Measurements from ENCODE around the gene TANC1.

TANC1 gene

DNA sequence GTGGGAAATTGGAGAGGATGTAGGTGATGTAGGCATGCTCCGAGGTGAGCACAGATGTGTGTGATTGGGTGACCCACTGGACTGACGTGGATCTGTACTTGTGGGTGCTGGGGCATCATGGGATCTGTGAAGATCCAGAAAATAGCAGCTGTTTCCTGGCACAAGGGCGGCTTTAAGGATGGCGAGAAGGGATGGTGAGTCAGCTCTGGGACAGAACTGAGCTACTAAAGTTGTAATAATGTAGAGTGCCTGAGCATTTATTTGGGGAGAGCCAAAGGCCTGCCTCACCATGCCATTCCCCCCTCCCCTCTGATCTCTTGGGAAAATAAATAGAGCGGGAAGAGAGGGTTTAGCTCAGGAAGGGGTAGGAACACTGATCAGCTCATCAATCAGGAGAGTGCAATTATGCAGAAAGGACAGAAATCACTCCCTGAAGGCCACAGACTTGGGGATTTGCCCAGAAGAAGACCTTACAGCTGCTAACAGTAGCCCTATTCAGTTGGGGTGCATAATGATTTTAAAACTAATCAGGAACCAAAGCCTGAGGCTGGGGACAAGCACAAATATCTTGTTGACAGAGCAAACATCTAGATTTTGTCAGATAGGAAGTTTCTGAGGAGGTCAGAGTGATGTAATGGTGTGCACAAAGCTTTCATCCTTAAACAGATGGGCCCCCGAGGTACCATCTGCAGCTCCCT is 30.3 kb downstream of the TANC1 start:
- H2BK120ac ChIP-seq (ENCODE audit: low read depth, low read length), result no peak overlapping the region
- H3K23ac ChIP-seq (ENCODE audit: low read depth, low read length, poor library complexity), result no peak overlapping the region
- H3K14ac ChIP-seq (ENCODE audit: low read length), result no peak overlapping the region
- H2BK12ac ChIP-seq (ENCODE audit: low read length), result no peak overlapping the region
- H4K8ac ChIP-seq (ENCODE audit: low read depth, low read length), result no peak overlapping the region
- H3K18ac ChIP-seq (ENCODE audit: low read length), result no peak overlapping the region
- WGBS, 2 donors (ENCODE audit: extremely low coverage in 2 of 2, insufficient read length in 2 of 2, insufficient replicate concordance in 1 of 2), result no CpG with 5 or more reads among the region's 6 CpGs
- no peak overlapping the region for H2AFZ ChIP-seq (ENCODE audit: low read length)
- H3K9ac ChIP-seq (ENCODE audit: low read depth, low read length, poor library complexity), result no peak overlapping the region
- peaks cover 0 to 2% of the 10 kb centered on the region in 2 donors for H3K4me1 ChIP-seq (ENCODE audit: control insufficient read depth in 2 of 2, insufficient read depth in 1 of 2, low read depth in 1 of 2, low read length in 2 of 2)
- H3K36me3 ChIP-seq (replicated peaks in 1 of 2; ENCODE audit: control insufficient read depth in 2 of 2, insufficient read depth in 2 of 2, low read length in 2 of 2), result peaks cover 0 to 37% of the 10 kb centered on the region in 2 donors
- H2BK5ac ChIP-seq (ENCODE audit: low read length), result no peak overlapping the region
- H2BK15ac ChIP-seq (ENCODE audit: low read length), result no peak overlapping the region
- H3K79me1 ChIP-seq (ENCODE audit: low read depth, low read length), result no peaks in the 10 kb centered on the region
- H2AK5ac ChIP-seq (ENCODE audit: low read depth, low read length), result no peak overlapping the region
- no peak overlapping the region for H3K4me3 ChIP-seq (ENCODE audit: low read length in 2 of 2)
- no peak for DNase-seq (ENCODE audit: low spot score)
- no peak overlapping the region for H3K4ac ChIP-seq (ENCODE audit: low read length)
- no peak overlapping the region for H3K27ac ChIP-seq (replicated peaks; ENCODE audit: low read length)
- no peaks in the 10 kb centered on the region for H3K27me3 ChIP-seq (ENCODE audit: control insufficient read depth in 3 of 3, insufficient read depth in 3 of 3, low read depth in 1 of 3, low read length in 3 of 3)
- no peak overlapping the region for H4K91ac ChIP-seq (ENCODE audit: low read depth, low read length, poor library complexity)
- peaks cover 0 to 5% of the 10 kb centered on the region in 2 donors for H3K9me3 ChIP-seq (replicated peaks in 1 of 2; ENCODE audit: control insufficient read depth in 2 of 2, insufficient read depth in 1 of 2, low read depth in 1 of 2, low read length in 2 of 2)
- no peak overlapping the region for H3K4me2 ChIP-seq (ENCODE audit: insufficient read depth, low read length, poor library complexity, severe bottlenecking)

DNA sequence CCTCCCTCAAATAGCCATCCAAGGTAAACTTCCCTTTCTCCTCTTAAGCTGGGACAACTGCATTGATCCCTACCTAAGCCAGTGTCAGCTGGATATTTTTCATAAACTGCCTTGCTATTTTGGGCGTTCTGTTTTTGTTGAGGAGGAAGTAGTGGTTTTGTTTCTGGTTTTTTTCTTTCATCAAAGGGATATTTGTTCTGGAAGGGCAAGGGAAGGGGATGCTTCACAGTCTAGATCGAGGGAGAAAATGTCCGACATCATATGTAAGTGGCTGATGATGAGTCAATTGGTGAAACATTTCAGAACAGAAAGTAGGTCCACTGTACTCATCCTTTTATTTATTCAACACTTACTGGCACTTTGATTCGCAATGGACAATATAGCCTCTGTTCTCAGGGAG is 31.0 kb downstream of the TANC1 start:
- H3K36me3 ChIP-seq (replicated peaks in 1 of 2; ENCODE audit: control insufficient read depth in 2 of 2, insufficient read depth in 2 of 2, low read length in 2 of 2), result peaks cover 0 to 38% of the 10 kb centered on the region in 2 donors
- H3K4ac ChIP-seq (ENCODE audit: low read length), result no peak overlapping the region
- H3K4me2 ChIP-seq (ENCODE audit: insufficient read depth, low read length, poor library complexity, severe bottlenecking), result no peak overlapping the region
- H2BK12ac ChIP-seq (ENCODE audit: low read length), result no peak overlapping the region
- H2AK5ac ChIP-seq (ENCODE audit: low read depth, low read length), result no peak overlapping the region
- H2BK15ac ChIP-seq (ENCODE audit: low read length), result no peak overlapping the region
- no peak overlapping the region for H3K14ac ChIP-seq (ENCODE audit: low read length)
- WGBS, 2 donors (ENCODE audit: extremely low coverage in 2 of 2, insufficient read length in 2 of 2, insufficient replicate concordance in 1 of 2), result no CpG with 5 or more reads among the region's 4 CpGs
- H4K8ac ChIP-seq (ENCODE audit: low read depth, low read length), result no peak overlapping the region
- no peak overlapping the region for H3K4me3 ChIP-seq (ENCODE audit: low read length in 2 of 2)
- H2BK5ac ChIP-seq (ENCODE audit: low read length), result no peak overlapping the region
- DNase-seq (ENCODE audit: low spot score), result no peak
- H3K9ac ChIP-seq (ENCODE audit: low read depth, low read length, poor library complexity), result no peak overlapping the region
- peaks cover 0 to 2% of the 10 kb centered on the region in 2 donors for H3K4me1 ChIP-seq (ENCODE audit: control insufficient read depth in 2 of 2, insufficient read depth in 1 of 2, low read depth in 1 of 2, low read length in 2 of 2)
- no peak overlapping the region for H2AFZ ChIP-seq (ENCODE audit: low read length)
- H3K9me3 ChIP-seq (replicated peaks in 1 of 2; ENCODE audit: control insufficient read depth in 2 of 2, insufficient read depth in 1 of 2, low read depth in 1 of 2, low read length in 2 of 2), result peaks cover 0 to 5% of the 10 kb centered on the region in 2 donors
- H2BK120ac ChIP-seq (ENCODE audit: low read depth, low read length), result no peak overlapping the region
- no peaks in the 10 kb centered on the region for H3K27me3 ChIP-seq (ENCODE audit: control insufficient read depth in 3 of 3, insufficient read depth in 3 of 3, low read depth in 1 of 3, low read length in 3 of 3)
- H3K18ac ChIP-seq (ENCODE audit: low read length), result no peak overlapping the region
- H3K27ac ChIP-seq (replicated peaks; ENCODE audit: low read length), result no peak overlapping the region
- H3K23ac ChIP-seq (ENCODE audit: low read depth, low read length, poor library complexity), result no peak overlapping the region
- H3K79me1 ChIP-seq (ENCODE audit: low read depth, low read length), result no peaks in the 10 kb centered on the region
- H4K91ac ChIP-seq (ENCODE audit: low read depth, low read length, poor library complexity), result no peak overlapping the region

DNA sequence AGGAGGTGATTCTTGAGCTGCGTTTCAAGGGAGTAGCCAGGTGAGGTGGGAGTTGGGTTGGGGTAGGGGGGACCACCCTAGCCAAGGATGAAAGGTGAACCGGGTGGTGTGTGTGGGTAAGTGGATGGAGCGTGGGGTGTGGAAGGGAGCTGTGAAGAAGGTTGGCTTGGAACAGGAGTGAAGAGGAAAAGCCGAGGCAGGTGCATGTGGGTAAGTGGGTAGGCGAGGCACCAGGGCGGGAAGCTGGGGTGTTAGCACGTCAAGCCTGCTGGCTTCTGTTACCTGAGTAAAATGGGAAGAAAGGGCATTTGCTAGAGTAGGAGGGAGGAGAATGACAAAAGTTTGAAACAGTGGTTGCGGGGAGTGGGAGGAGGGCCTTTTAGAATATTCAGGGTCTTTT is 31.6 kb downstream of the TANC1 start:
- no peak overlapping the region for H3K4me3 ChIP-seq (ENCODE audit: low read length in 2 of 2)
- H3K4ac ChIP-seq (ENCODE audit: low read length), result no peak overlapping the region
- no peaks in the 10 kb centered on the region for H3K27me3 ChIP-seq (ENCODE audit: control insufficient read depth in 3 of 3, insufficient read depth in 3 of 3, low read depth in 1 of 3, low read length in 3 of 3)
- H3K9ac ChIP-seq (ENCODE audit: low read depth, low read length, poor library complexity), result no peak overlapping the region
- no peak overlapping the region for H3K18ac ChIP-seq (ENCODE audit: low read length)
- no peak overlapping the region for H3K4me2 ChIP-seq (ENCODE audit: insufficient read depth, low read length, poor library complexity, severe bottlenecking)
- H3K27ac ChIP-seq (replicated peaks; ENCODE audit: low read length), result no peak overlapping the region
- no peak overlapping the region for H4K8ac ChIP-seq (ENCODE audit: low read depth, low read length)
- peaks cover 0 to 44% of the 10 kb centered on the region in 2 donors for H3K36me3 ChIP-seq (replicated peaks in 1 of 2; ENCODE audit: control insufficient read depth in 2 of 2, insufficient read depth in 2 of 2, low read length in 2 of 2)
- no peaks in the 10 kb centered on the region for H3K79me1 ChIP-seq (ENCODE audit: low read depth, low read length)
- no peak overlapping the region for H4K91ac ChIP-seq (ENCODE audit: low read depth, low read length, poor library complexity)
- no peak for DNase-seq (ENCODE audit: low spot score)
- H3K9me3 ChIP-seq (replicated peaks in 1 of 2; ENCODE audit: control insufficient read depth in 2 of 2, insufficient read depth in 1 of 2, low read depth in 1 of 2, low read length in 2 of 2), result peaks cover 0 to 11% of the 10 kb centered on the region in 2 donors
- no peak overlapping the region for H2BK15ac ChIP-seq (ENCODE audit: low read length)
- no peak overlapping the region for H2BK120ac ChIP-seq (ENCODE audit: low read depth, low read length)
- no peak overlapping the region for H2AK5ac ChIP-seq (ENCODE audit: low read depth, low read length)
- H2BK5ac ChIP-seq (ENCODE audit: low read length), result no peak overlapping the region
- peaks cover 0 to 2% of the 10 kb centered on the region in 2 donors for H3K4me1 ChIP-seq (ENCODE audit: control insufficient read depth in 2 of 2, insufficient read depth in 1 of 2, low read depth in 1 of 2, low read length in 2 of 2)
- H3K23ac ChIP-seq (ENCODE audit: low read depth, low read length, poor library complexity), result no peak overlapping the region
- no peak overlapping the region for H2BK12ac ChIP-seq (ENCODE audit: low read length)
- 100% methylated on average over 2 of the region's 8 CpGs; no CpG with 5 or more reads in 1 of the 2 donors for WGBS, 2 donors (ENCODE audit: extremely low coverage in 2 of 2, insufficient read length in 2 of 2, insufficient replicate concordance in 1 of 2)
- H2AFZ ChIP-seq (ENCODE audit: low read length), result no peak overlapping the region
- no peak overlapping the region for H3K14ac ChIP-seq (ENCODE audit: low read length)

GRCh38 chr2:159002462-159003111 is 34.1 kb downstream of the TANC1 start:
- Histone ChIP-seq H3K27ac (replicated peaks; ENCODE audit: low read length) (no peak overlapping the region), H2AFZ (ENCODE audit: low read length) (no peak overlapping the region), H3K27me3 (ENCODE audit: control insufficient read depth in 3 of 3, insufficient read depth in 3 of 3, low read depth in 1 of 3, low read length in 3 of 3) (no peaks in the 10 kb centered on the region), H3K4me3 (ENCODE audit: low read length in 2 of 2) (no peak overlapping the region), H2AK5ac (ENCODE audit: low read depth, low read length) (no peak overlapping the region), H3K18ac (ENCODE audit: low read length) (no peak overlapping the region), H2BK15ac (ENCODE audit: low read length) (no peak overlapping the region), H4K91ac (ENCODE audit: low read depth, low read length, poor library complexity) (no peak overlapping the region), H3K9me3 (replicated peaks in 1 of 2; ENCODE audit: control insufficient read depth in 2 of 2, insufficient read depth in 1 of 2, low read depth in 1 of 2, low read length in 2 of 2) (peaks cover 0 to 12% of the 10 kb centered on the region in 2 donors), H2BK5ac (ENCODE audit: low read length) (no peak overlapping the region), H3K4ac (ENCODE audit: low read length) (no peak overlapping the region), H3K9ac (ENCODE audit: low read depth, low read length, poor library complexity) (no peak overlapping the region), H3K4me2 (ENCODE audit: insufficient read depth, low read length, poor library complexity, severe bottlenecking) (no peak overlapping the region), H4K8ac (ENCODE audit: low read depth, low read length) (no peak overlapping the region), H3K14ac (ENCODE audit: low read length) (no peak overlapping the region), H2BK12ac (ENCODE audit: low read length) (no peak overlapping the region), H3K79me1 (ENCODE audit: low read depth, low read length) (no peaks in the 10 kb centered on the region), H2BK120ac (ENCODE audit: low read depth, low read length) (no peak overlapping the region), H3K36me3 (replicated peaks in 1 of 2; ENCODE audit: control insufficient read depth in 2 of 2, insufficient read depth in 2 of 2, low read length in 2 of 2) (peaks cover 0 to 58% of the 10 kb centered on the region in 2 donors), H3K23ac (ENCODE audit: low read depth, low read length, poor library complexity) (no peak overlapping the region), H3K4me1 (ENCODE audit: control insufficient read depth in 2 of 2, insufficient read depth in 1 of 2, low read depth in 1 of 2, low read length in 2 of 2) (no peaks in the 10 kb centered on the region)
- DNase-seq (ENCODE audit: low spot score), result no peak
- no CpG with 5 or more reads among the region's 7 CpGs for WGBS, 2 donors (ENCODE audit: extremely low coverage in 2 of 2, insufficient read length in 2 of 2, insufficient replicate concordance in 1 of 2)
